ENCODE measurements around the gene CATSPERE. TPM values are rescaled to one million over a fixed set of nuclear protein-coding genes. Genes with fewer than 3 reads are reported as not detected.

Gene CATSPERE
- total RNA-seq, 2 donors from 2014 or later: 0.26 to 2.3 TPM

- Histone ChIP-seq H3K27ac (no peak overlapping the region), H3K4me3 (no peak overlapping the region), H3K9me3 (no peaks in the 10 kb centered on the region), H3K36me3 (replicated peaks in 1 of 2; ENCODE audit: insufficient read depth in 1 of 2, low read depth in 2 of 2) (peaks cover 0 to 3% of the 10 kb centered on the region in 2 donors), H3K27me3 (no peaks in the 10 kb centered on the region), H3K4me1 (no peaks in the 10 kb centered on the region)
- WGBS, 2 donors: 82 to 92% methylated on average over 6 to 8 of the region's 8 CpGs
- ATAC-seq: no peak
- intact Hi-C loops (cut with DNase I): no loop called here
- no peak for DNase-seq
- TF ChIP-seq CTCF (IDR thresholded peaks at IDR 0.05) (no peak), POLR2A (IDR thresholded peaks at IDR 0.05) (no peak)
Observed at GRCh38 chr1:244439391-244440032, 21.6 kb upstream of the CATSPERE start.

GRCh38 chr1:244442850-244443249, 18.2 kb upstream of the CATSPERE start:
- DNase-seq (no peak), ATAC-seq (no peak)
- no peak overlapping the region for H3K27ac ChIP-seq
- H3K4me3 ChIP-seq: no peak overlapping the region
- H3K9me3 ChIP-seq: no peaks in the 10 kb centered on the region
- H3K36me3 ChIP-seq (replicated peaks in 1 of 2; ENCODE audit: insufficient read depth in 1 of 2, low read depth in 2 of 2): no peaks in the 10 kb centered on the region
- intact Hi-C loops (cut with DNase I): no loop called here
- 83 to 88% methylated on average over 2 of the region's 2 CpGs for WGBS, 2 donors
- H3K4me1 ChIP-seq: peaks cover 24% of the 10 kb centered on the region
- TF ChIP-seq POLR2A (IDR thresholded peaks at IDR 0.05) (no peak), CTCF (IDR thresholded peaks at IDR 0.05) (no peak)
- no peaks in the 10 kb centered on the region for H3K27me3 ChIP-seq

- intact Hi-C loops (cut with DNase I): no loop called here
- DNase-seq (no peak), ATAC-seq (no peak)
- Histone ChIP-seq H3K27me3 (no peaks in the 10 kb centered on the region), H3K4me1 (peaks cover 42% of the 10 kb centered on the region), H3K9me3 (no peaks in the 10 kb centered on the region), H3K27ac (no peak overlapping the region), H3K4me3 (no peak overlapping the region), H3K36me3 (replicated peaks in 1 of 2; ENCODE audit: insufficient read depth in 1 of 2, low read depth in 2 of 2) (no peaks in the 10 kb centered on the region)
- WGBS, 2 donors: 44 to 58% methylated on average over 1 of the region's 1 CpG
- TF ChIP-seq CTCF (IDR thresholded peaks at IDR 0.05) (no peak), POLR2A (IDR thresholded peaks at IDR 0.05) (no peak)
Observed at GRCh38 chr1:244444854-244445253, 16.2 kb upstream of the CATSPERE start.

- intact Hi-C loops (cut with DNase I): no loop called here
- ATAC-seq (no peak), DNase-seq (no peak)
- Histone ChIP-seq H3K27me3 (no peaks in the 10 kb centered on the region), H3K9me3 (peaks cover 0 to 3% (median 0%) of the 10 kb centered on the region in 3 donors), H3K36me3 (replicated peaks in 1 of 2; ENCODE audit: insufficient read depth in 1 of 2, low read depth in 2 of 2) (no peaks in the 10 kb centered on the region), H3K27ac (no peak overlapping the region), H3K4me3 (no peak overlapping the region), H3K4me1 (peaks cover 49% of the 10 kb centered on the region)
- 74 to 76% methylated on average over 2 of the region's 2 CpGs for WGBS, 2 donors
- no peak for TF ChIP-seq CTCF (IDR thresholded peaks at IDR 0.05)
Observed at GRCh38 chr1:244445320-244446181, 15.5 kb upstream of the CATSPERE start.
